Hematopoietic multipotent progenitor cell treated with erythropoietin and hydrocortisone succinate and interleukin-3 and kit ligand, for 15 days (in vitro differentiated cells): ENCODE results near the gene PI4KA.
A peak's percentile ranks its signal among the peaks of the same experiment; 100 is the strongest.

Experiments used
- DNase-seq: peaks from one replicate; pipeline ENCODE4 v3.0.0-alpha.2; 2015; ENCODE audit warnings: low spot score

PI4KA gene

DNA sequence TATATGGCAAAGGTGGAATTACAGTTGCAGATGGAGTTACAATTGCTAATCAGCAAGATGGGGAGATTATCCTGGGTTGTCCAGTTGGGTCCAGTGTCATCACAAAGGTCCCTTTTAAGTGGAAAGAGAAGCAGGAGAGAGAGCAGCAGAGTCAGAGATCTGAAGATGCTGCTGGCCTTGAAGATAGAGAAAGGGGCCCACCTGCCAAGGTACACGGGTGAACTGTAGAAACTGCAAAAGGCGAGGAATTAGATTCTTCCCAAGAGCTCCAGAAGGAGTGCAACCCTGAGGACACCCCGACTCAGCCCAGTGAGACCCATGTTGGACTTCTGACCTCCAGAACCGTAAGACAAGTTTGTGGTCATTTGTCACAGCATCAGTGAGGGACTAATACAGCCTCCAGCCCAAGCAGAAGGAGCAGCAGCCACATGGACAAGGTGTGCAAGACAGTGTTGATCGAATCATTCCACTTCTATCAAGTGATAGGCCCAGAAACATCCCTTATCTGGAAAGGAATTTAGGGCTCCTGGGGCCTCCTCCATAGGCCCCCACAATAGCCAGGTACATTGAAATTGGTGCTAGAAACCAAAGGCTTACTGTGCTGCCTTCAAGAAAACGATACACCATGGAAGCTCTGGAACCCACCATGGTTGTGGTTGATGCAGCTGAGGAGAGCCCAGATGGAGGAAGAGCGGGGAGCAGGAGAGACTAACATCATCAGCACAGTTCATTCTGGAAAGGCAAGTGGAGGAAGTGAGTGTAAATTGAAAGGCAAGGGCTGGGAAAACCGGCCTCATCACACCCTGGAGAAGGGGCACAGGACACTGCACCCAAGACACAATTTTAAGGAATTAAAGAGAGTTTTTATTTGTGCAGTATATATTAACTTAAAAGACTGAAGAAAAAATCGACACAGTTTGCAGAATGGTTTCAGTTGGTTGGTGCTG, 23.5 kb upstream of the PI4KA start:
- no peak for DNase-seq

- no peak for DNase-seq
Observed at GRCh38 chr22:20881231-20881630, 22.6 kb upstream of the PI4KA start.

GRCh38 chr22:20877715-20878114, 19.1 kb upstream of the PI4KA start:
- DNase-seq, result no peak

GRCh38 chr22:20875296-20875695, 16.7 kb upstream of the PI4KA start:
- DNase-seq, result no peak

DNA sequence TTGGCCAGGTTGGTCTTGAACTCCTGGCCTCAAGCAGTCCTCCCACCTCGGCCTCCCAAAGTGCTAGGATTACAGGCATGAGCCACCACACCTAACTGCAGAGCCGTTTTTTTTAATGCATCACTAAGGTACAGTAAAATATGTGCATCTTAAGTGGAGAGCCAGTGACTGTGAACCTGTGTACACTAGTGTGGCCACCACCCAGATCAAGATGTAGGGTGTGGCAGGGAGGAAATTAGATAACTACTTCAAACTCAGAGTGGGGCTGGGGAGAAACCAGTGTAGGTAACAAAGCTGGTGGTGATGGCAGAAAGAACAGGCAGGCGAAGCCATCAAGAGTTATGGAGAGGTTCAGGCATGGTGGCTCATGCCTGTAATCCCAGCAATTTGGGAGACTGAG, 14.6 kb upstream of the PI4KA start:
- DNase-seq, result no peak

DNA sequence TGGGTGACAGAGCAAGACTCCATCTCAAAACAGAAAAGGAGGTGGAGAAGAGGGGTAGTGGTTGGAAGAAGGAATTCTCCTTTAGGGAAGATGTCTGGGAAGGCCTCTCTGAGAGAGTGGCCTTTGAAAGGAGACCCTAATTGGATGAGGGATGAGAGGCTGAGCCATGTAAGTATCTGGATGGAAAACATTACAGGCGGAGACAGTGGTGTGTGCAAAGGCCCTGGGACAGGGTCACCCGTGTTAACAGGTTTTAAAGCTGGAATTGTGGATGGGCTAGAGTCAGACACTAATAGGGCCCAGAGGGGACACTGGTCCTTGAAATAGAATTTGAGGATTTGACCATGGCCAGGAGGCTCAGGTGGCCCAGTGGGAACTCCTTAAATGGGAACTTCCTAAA, 10.6 kb upstream of the PI4KA start:
- no peak for DNase-seq

DNA sequence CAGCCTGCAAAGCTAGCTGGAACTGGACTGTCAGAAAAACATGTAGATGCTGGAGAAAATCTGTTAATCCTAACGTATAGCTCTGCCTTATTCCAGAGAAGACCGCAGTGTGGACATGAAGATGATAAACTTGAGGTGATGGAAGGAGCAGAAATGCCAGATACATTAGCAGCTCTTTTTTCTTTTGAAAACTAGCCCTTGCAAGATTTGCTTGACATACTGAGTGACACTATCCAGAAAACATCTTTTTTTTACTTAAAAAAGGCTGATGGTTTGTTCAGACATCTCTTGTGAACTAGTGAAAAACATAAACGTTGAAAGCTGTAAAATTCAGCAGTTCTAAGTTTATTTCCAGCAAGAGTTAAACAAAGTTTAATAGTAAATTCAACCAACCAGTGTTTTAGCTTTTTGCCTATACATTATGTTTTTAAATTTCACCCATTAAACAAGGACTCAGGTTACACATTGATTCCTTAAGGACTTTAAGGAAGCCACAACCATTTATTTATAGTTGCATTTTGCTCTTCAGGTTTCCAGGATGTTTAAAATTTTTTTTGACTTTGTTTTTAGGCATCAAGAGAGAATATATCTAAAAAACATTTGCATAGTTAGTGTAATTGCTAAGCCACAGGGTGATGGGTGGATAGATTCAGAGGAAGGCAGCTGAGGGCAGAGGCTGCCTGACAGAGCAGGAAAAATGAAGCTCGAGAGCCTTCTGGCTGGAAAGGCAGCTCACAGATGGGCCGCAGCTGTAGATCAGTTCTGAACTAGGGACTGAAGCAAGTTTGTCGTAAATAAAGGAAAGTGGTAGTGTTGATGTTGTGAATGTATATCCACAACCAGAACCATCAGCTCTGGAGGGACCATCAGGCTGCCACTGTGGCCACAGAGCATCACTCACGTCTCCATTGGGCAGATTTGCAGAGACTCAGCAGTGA, 9.7 kb upstream of the PI4KA start:
- no peak for DNase-seq

DNA sequence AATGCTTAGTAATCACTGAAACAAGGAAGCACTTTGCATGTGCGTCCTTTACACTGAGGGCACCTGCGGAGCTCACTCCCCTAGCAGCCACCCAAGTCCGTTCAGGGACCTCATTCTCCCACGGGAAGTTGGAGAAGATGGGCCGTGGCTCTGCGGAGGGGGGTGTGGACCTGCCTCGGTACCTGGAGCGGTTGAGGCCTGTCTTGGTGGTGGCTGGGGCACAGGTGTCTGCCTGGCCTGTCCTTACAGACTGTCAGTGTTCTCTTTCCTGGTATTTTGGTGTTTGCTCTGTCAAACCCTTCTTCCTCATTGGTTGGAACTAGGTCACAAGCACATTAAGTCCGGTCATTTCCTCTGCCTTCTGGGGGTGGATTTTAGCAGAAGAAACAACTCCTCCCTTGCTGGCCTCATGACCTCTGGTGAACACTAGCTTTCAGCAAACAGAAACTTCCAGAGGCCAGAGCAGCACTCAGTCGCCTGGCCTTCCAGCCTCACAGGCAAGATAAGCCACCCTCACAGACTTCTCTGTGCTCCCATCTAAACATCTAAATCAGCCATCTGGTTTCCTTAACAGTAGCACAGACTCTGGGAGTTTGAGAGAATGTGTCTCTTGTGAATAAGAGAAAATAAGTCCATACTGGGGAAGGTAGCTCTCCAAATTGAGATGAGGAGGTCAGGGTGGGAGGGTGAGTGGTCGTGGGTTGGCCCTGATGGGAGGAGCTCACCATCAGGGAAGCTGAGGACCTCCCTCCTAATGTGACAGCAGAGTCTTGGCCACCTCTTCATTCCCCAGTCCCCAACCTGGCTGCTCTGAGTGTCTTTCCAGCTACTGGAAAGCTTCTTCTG, 8.8 kb upstream of the PI4KA start:
- DNase-seq, result peak; percentile 60

- no peak for DNase-seq
Observed at GRCh38 chr22:20866736-20867135, 8.1 kb upstream of the PI4KA start.

- no peak for DNase-seq
Observed at GRCh38 chr22:20865875-20866445, 7.3 kb upstream of the PI4KA start.

DNA sequence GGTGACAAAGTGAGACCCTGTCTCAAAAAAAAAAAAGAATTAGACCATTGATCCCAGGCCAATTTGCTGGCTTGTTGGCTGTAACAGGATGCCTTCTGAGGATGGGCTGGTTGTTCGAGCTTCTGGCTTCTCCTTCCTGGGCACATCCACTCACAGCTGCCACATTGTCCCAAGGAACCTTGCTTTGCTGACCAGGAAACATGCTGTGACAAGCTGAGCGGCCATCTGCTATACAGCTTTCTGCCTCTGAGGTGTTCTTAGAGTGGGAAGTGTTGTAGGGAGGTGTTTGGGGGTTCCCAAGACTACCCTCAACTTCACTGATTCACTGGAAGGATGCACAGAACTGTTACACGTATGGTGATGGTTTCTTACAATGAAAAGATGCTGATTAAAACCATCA, 6.7 kb upstream of the PI4KA start:
- DNase-seq, result no peak

DNA sequence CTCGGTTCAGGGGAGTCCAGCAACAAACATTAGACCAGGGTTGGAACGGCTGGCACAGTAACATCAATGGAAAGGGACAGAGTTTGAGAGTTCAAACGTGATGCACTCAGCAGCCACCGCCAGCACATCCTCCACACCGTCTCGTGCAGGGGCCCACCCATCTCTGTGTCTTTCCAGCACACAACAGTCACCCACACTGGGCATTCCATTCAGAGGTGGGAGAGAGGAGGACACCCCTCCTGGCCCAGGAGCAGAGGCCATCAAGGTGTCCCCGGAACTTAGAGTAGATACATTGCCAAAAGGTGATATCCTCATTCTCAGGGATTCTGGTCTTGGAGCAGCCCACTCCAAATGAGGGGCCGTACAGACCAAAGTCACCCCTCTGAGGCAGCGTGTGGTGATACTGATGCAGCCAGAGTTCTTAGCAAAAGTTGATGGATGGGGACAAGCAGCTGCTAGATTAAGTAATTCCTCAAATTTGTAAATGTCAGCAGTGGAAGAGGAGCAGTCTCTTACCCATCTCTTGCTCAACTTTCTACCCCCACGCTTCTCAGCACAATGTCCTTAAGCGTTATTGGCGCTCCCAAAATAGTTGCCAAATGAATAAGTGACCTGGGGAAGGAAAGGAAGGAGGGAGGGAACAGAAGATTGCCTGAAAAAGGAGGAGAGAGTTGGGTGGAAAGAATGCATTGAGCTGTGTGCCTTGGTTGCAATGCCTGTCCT, 5.7 kb upstream of the PI4KA start:
- no peak for DNase-seq

- DNase-seq, result no peak
Observed at GRCh38 chr22:20863366-20863765, 4.8 kb upstream of the PI4KA start.

GRCh38 chr22:20862540-20862939, 3.9 kb upstream of the PI4KA start:
- DNase-seq, result no peak

DNA sequence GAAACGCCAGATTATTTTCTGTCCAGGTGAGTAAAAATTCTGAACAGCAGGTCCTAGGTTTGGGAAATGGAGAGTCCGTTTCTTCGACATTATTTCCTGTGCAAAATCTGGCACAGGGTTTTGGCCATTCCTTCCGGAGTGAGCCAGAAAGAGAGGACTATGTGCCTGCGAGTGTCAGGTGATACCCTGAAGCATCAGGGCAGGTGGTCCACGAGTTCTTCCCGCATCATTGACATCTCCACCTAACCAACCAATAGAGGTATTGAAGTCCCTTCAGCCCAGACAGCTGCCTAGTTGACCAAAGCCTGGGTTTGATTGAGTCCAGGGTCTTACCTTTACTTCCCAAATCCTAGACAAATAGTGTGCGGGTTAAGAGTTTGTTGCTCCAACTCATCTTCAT, 1.0 kb upstream of the PI4KA start:
- DNase-seq, result no peak

DNA sequence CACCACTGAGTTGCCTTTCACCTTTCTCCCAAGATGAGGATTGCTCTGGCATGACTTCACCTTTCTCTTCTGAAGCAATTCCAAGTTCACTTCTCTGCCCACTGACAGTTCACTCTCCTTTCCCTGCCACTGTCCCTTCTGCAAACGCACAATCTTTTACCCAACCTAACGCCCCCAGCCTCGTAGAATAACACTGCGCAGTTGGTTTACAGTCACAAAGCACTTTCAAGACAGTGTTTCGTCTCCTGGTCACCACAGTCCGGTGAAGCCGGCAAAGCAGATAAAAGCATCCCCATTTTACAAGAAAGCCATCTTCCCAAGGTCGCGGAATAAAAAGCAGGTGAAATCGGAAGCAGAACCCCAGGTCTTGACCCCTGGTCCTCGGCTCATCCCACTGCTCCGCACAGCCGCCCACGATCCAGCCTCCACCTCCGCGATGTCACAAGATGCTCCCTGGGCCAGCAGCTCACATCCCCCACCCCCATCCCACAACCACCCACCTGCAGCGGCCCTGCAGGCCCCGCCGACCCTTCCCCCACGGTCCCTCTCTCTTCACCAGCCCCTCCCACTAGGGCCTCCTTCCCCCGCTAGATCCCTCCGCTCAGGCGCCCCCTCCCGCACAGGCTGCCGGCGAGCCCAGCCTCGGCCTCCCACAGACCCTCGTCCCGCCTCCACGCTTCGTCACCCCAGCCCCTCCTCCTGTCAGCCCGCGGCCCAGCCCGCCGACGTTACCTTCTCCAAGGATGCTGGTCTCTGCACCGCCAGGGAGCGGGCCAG, 585 bp downstream of the PI4KA start:
- no peak for DNase-seq

- peak; percentile 22 for DNase-seq
Observed at GRCh38 chr22:20857247-20857643, 1.4 kb downstream of the PI4KA start.

GRCh38 chr22:20853236-20853660, 5.4 kb downstream of the PI4KA start:
- DNase-seq, result no peak

DNA sequence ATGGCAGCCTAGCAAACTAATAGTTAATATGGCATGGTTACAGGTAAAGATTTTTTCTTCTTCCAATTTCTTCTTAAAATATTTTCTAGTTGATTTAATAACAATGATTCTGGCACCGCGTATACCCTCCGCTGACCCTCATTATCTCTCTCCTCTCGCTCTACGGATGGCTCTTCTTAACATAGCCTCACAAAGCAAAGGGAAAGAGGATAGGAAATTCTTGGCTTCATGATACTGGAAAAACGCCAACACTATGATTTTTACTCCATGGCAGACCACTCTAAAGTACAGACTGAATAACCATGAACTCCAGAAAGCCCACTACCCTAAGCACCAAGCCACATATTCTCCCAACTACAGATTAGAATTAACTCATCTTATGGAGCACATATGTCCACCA, 6.1 kb downstream of the PI4KA start:
- DNase-seq, result no peak

DNA sequence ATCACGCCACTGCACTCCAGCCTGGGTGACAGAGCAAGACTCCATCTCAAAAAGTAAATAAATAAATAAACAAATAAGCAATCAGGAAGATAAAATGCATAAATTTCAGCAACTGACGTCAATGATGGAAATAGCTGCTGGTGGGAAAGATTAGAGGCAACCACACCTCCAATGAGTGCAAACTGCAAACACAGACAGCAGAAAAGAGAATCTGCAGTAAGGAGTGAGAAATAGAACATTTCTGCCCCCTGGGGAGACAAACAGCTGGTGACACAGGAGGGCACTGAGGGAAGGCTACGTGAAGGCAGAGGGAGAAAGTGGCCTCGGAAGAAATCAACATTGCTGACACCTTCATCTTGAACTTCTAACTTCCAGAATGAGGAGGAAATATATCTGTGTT, 6.5 kb downstream of the PI4KA start:
- DNase-seq, result peak; percentile 49
